GM18511 (cell line): ENCODE data around the gene MICAL2.

Source experiments
- ATAC-seq: cut with Tn5 transposase; IDR thresholded peaks from one replicate; pipeline ENCODE4 v1.9.1; 2021; ENCODE audit warnings: mild to moderate bottlenecking, moderate library complexity; ENCODE audit not compliant: unreplicated experiment

MICAL2 gene

DNA sequence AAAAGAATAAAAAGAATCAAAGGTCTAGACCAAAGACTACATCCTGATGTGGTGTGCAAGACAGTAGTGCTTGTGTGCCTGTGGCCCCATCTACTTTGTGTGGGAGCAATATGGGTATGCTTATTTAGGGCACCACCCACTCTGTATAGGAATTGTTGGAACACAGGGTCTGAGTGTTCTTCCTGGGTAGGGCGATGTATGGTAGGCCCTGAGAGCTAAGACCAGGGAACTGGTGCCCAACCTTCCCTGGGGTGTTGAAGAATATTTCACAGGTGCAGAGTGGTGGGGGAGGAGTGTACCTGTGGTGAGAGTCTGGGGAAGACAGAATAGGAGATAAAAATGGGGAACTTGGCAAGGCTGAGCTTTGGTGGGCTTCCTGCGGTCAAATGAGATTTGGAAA lies 41.9 kb downstream of the MICAL2 start:
- ATAC-seq: no peak

DNA sequence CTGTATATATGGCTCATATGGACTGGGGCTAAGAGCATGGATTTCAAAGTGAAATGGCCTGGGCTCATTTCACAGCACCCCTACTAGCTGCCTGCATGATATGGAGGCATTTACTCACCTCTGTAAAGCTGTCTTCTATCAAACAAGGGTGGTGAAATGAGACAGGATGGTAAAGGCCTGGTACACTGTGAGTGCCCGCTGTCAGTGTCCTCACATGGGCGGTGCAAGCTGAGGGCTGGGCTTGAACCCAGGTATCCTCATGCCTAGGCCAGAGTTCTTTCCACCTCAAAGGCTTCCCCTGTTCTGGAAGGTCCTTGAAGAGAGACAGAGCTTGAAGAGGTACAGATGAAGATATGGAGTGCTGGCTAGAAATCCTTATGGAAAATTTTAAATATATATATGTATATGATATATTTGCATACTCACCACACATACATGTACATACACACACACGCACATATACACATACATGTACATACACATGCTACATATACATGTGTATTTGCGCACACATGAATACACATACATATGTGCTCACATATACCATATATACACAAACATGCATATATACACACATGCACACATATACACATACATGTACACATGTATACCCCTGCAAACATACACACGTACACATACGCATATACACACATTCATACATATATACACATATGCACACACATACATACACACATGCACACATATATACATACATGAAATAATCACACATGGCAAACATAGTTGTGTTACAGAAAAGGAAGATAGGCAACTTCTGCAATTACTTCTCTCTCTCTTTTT lies 44.7 kb downstream of the MICAL2 start:
- ATAC-seq: no peak

DNA sequence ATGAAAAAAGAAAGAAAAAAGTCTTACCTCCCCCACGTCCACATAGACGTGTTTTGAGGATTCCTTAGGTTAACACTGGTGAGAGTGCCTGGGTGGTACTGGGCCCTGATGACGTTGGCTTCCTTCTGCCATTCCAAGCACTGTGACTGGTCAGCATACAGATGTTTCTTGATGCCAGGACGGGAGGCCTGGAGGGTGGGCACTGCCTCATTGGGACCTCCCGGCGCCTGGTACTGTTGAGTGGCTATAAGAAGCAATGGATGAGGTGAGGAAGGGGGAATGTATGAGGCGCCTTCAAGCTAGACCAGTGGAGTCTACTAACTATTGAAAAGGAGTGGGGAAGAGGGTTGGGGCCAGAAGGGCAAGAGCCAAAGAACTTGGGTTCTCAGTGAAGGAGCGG lies 45.3 kb downstream of the MICAL2 start:
- ATAC-seq: no peak

DNA sequence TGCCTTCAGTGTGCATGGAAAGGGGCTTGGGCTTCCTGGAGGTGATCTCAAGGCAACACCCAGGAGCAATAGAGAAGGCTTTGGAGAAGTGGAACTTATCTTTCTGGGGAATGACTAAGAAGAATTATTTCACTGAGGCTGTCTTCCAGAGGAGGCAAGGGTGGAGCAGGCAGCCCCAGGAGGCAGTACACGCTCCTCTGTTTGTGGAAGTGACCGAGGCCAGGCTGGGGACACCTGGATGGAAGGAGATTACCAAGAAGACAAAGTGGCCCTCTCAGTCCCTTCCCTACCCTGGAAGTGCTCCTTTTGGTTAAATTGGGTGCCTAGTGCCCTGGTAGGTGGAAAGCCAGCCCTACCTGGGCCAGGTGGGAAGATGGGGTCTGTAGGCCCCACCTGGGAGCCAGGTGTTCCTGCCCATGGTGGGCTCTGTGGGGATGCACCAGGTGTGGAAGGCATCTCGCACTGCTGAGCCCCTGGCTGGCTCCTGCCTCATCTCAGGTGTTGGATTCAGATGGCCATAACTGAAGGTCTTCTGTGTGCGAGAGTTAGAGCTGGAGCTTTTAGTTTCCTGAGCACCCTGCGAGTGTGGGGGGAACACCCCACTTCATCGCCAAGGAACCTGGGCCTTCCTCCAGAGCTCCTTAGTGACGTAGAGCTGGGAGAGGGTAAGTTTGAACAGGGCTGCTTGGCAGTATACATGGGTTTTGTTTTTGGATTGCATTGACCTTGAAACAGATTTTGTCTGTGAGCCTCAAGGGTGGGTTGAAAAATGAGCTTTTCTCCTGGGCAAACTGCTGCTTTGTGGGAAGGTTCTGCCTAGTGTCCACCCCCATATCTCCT lies 46.1 kb downstream of the MICAL2 start:
- ATAC-seq: no peak

DNA sequence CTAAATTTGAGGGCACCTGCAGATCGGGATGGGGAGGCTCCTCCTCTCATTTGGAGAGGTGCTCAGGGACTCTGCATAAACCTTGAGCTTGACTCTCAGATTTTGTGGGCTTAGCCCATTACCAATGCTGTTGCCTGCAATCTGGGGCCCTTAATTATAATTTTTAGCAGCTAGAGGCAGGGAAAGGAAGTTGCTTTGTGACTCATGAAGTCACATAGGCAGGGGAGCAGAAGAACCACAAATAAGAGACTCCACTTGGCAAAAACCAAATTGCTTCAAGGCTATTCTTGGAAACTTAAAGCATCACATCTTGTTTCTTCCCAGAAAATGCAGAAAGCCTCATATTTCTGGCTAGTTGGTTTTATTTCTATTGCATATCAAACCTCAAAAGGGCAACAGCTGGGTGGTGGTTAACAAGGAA lies 46.9 kb downstream of the MICAL2 start:
- no peak for ATAC-seq

DNA sequence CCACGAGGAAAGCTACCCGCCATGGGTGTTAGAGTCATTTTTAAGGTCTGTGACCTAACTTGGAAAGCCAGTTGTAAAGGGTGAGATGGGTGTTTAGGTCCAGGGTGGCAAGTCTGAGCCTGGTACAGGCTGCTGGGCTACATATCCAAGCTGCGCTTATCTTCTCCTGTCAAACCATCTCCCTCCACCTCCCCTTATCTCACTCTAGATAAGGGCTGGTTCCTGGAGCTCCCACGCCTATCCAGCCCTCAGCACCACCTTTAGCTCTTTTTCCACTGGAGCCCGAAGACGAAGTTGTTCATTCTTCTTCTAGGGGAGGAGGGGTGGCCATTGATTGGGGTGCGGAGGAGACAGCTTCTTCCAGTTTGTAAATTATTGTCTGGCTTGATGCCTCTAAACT lies 48.5 kb downstream of the MICAL2 start:
- ATAC-seq: no peak

DNA sequence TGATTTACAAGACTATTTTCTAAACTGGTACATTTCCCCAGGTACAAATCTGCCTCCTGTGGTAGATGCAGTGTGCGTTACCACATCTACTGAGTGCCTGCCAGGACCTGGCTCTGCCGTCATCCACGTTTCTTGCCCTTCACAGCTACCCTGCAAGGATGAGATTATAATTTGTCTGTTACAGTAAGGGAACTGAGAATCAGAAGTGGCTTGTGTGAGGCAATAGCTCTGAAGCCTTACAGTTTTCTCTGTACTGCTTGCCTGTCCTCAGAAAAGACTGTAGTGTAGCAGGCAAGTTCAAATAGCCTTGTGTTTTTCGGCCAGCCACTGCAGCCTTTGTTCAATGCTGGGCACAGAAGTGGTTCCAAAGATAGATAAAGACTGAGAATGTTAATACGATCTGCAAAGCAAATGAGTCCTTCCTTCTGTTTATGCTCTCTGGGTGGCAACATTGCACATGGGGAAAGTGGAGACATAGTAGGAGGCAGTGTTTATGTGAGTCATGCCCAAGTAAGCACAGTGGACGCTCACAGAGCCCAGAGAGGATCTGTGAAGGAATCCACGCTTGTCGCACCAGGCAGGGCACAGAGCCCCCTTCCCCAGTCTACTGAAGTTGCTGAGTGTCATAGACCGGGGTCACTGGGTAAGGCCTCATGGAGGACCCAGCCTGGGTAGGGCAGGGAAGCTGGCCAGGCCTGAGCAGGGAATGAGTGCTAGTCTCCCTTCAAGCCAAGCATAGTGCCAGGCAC lies 49.1 kb downstream of the MICAL2 start:
- no peak for ATAC-seq

DNA sequence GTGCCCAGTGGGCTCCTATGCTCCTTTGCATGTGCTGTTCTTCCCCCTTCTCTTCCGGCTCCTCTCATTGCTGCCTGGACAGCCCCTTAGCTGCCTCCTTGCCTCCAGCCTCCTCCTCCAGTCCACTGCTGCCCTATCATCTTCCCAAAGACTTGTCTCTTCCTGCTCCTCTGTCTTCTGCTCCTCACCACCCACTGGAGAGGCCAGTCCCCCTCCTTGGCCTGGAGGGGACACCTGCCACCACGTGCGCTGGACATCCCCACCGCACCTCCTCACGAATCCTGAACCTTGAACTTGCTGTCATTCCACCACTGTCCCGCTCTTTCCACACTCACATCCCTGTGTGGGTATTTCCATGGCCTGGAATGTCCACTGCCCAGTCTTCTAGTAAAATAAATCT lies 49.8 kb downstream of the MICAL2 start:
- no peak for ATAC-seq

DNA sequence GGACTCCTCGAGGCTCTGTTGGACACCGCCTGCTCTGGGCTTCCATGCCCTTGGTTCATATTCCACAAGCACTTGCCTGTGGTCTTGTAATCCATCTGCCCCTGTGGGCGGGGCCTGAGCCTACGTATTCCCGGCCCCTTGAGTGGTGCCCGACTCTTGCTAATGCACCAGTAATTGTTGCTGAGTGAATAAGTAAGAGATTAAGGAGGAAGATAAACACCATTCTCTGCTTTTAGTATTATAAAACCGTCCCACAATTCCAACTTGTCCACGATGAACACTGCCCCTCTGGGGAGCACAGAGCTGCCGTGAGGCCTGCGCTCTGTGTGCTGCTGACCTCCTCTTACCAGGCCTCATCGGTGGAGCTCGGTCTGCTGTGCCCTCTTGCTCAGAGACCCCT lies 50.3 kb downstream of the MICAL2 start:
- no peak for ATAC-seq

DNA sequence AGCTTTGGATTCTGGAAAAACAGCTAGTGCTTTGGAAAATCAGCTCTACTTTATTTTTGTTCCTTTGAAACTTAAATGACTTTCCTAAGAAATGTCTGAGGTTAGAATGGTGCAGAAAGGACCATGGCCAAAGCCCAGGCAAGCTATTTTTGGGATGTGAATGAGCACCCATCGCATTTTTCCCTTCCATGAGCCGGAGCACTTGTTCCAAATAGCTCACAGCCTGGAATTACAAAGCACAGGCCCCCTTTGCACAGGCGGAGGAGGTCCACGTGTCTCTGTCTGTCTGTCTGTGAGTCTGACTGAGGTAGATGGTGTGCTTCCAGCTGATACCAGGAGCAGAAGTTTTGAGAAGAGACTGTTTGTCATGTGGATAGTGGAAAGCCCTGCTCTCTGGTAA lies 50.7 kb downstream of the MICAL2 start:
- ATAC-seq: no peak

DNA sequence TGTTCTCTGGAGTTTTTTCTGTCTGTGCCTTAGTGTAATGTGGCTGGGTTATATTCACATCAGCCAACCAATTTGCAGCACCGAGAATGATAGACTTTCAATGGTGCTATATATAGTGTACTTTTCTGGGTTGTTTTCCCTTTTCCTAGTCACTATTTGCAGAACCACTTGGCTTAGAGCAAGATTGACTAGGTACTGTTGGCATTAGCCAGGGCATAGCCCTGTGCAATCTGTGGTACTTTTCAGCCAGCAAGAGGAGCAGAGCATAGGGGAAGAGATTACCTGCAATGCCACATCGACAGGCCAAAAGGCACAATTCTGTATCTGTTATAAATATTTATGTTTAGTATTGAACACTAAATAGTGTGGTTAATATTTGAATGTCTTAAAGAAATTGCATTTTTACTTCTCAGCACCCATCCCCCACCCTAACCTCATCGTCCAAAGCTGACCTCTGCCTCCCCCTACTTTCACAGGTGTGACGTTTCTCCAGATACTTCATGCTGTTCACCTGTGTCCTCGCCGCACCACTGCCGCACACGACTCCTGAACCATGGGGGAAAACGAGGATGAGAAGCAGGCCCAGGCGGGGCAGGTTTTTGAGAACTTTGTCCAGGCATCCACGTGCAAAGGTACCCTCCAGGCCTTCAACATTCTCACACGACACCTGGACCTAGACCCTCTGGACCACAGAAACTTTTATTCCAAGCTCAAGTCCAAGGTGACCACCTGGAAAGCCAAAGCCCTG lies 51.4 kb downstream of the MICAL2 start:
- ATAC-seq: no peak

DNA sequence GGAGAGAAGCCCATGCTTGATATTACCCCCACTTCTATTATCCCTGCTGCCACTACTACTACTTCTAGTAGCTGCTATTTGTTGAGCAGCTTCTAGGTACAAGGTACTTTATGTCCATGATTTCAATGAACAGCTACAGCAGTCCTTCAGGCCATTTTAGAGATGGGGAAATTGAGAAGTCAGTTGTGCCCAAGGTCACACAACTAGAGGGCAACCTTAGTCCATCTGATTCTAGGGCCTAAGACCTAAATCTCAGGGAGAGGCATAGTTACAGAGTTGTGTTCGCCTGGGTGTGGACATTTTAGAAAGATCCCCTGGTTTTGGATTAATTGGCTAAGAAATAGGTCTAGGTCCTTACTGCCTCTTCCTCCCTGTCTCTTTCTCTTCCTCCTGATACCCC lies 52.3 kb downstream of the MICAL2 start:
- ATAC-seq: no peak

DNA sequence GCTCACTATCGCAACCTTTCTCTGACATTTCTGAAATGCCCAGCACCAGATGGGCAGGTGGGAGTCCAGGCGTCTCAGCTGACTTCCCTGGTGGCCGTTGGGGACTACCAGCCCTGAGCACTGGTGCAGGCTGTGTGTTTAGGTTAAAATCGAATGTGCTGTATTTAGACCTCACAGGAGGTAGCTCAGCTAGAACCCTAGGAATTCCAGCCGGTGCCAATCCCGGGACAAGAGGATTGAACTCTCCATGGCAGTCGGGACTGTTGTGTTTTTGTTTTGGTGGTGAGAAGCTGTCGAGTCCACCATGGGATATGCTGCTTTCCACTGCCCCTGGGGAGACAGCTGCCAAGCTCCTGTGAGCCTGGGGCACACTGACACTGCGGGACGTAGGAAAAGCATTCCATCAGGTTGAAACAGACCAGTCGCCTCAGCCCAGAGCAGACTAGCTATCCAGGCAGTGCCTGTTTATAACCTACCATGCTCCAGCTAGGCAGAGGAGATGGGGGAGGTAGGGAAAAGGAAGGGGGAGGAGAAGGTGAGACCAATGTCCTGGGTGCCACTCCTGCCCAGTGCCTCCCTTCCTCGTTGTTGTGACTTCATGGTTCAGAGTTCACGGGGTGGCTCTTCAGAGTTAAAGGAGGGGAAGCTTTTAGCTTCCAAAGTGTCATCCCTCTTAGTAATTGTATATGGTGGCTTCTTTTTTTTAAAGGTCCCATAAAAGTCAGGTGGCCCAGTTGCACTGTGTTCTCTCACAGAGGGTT lies 53.0 kb downstream of the MICAL2 start:
- ATAC-seq: no peak

DNA sequence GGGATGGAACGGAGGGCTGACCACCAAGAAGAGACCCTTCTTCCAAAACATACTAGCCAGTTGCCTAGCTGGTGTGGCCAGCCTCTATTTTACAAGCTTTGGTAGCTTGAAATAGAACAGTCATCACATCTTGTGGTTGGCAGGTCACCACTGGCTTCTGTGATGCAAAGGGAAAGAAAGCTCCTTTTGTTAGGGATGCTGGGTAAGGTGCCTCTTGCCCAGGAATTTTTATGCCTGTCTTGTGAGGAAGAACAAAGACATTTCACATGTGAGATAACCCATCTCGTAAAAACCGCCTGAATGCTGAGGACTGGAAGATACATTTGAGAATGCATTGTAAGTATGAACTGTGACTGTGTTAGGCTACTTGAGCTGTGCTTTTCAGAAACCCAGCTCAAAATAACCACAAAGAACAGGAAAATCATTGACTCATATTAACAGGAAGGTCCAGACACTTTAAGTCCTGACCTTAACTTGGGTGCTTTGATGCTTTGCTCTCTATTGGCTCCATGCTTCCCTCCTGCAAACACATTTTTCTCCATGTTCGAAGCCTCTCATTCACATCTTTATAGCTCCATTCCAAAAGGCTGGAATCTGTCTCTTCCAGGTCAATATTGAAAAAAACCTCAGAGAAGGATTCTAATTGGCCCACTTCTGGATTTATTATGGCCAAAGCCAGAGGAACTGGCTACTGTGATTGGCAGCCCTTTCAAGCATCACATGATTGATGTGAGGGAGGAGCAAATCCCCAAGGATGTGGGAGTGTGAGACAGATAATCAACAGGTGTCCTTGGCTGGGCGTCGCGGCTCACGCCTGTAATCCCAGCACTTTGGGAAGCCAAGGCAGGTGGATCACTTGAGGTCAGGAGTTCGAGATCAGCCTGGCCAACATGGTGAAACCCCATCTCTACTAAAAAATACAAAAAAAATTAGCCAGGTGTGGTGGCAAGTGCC lies 53.9 kb downstream of the MICAL2 start:
- ATAC-seq: peak; percentile 64

DNA sequence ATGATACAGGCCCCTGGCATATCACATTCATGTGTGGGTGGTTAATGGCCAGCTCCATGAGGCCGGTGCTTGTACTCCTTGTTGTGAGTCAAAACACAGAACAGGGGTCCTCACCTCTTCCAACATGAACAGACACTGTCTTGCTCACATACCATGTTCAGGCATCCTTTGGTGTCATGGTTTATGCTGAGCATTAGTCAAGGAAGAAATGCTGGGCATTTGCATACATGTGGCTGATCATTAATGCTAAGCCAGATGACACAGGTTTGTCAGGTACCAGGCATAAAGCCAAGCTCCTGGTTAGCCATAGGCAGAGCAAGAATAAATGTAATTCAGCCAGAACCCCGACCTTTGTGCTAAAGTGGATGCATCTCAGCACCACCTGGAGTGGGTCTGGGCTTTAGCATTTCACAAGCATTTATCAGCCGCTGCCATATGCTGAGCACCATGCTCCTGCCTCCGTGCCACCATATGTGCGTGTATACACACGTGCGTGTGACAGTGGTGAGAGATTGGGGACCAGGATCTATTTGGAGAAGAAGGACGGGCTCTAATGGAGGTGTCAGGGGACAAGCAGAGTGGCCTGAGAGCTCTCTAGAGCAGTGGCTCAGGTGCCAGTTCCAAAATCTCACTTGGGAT lies 55.0 kb downstream of the MICAL2 start:
- no peak for ATAC-seq

DNA sequence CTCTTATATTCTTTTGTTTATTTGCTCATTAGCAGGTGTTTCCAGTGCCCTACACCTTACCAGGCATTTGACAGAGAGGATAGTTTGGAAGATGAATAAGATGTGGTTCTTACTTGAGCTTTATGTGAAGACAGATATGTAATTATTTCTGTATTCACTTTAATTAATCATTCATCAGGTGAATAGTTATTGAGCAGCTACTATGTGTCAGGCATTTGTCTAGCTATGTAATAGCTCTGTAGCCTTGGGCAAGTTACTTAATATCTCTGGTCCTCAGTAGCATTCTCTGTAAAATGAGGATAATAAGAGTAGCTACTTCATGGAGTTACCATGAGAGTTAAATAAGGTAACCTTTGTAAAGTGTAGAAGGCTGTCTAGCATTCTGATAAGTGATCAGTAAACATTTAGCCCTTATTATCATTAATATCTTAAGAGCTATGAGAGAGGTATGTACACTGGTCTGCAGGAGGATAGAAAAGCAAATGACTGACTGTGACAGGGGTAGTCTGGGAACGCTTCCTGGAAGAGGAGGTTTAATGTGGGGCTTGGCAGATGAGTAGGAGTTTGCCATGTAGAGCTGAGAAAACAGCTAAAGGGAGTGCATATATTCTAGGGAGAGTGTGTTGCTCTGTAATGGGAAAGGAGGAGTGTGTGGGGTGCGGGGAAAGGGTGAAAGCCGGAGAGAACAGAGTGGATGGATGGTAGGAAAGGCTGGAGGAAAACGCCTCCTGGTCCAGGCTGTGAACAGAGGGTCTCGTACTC lies 56.1 kb downstream of the MICAL2 start:
- ATAC-seq: no peak

DNA sequence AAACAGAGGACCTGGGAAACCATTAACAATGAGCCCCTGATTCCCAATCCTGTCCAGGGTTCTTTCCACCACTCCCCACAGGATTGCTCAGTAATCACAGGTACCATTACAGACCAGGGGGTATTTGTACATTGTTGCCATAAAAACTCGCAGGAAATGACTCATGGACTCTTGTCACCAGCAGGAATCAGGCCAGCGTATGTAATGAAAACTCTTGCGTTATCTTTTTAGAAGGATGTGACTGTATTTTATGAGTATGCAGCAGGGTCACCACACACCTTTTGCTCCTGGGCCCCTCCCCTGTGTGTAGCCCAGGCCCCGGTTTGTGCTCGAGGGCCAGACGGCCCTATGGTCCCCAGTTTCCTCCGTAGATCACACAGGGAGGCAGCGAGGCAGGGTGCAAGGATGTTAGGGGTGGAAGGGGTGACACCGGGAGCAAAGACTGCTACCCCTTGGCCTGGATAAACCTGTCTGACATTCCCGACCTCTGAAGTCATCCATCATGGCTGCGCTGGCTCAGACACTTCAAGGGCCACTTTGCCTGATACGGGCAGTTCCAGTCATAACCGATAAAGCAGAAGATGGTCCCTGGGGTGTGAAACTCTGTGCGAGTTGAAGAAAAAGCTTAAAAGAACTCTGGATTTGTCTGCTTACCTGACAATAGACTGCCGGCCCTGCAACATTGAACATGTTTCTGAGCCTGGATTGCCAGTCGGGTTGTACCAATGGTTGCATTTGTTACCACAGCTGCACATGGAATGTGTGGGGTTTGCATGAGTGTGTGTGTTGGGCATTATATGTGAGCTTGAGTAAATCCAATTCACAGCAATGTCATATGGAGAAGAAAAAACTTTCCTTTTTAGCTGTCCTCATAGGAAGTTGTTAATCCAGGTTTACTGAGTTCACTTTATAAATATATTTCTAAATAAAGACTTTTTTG lies 56.9 kb downstream of the MICAL2 start:
- no peak for ATAC-seq
